Suprapubic skin (tissue), 4 donors: Measurements from ENCODE around the gene DPM2. TPM values are rescaled to one million over a fixed set of nuclear protein-coding genes. Genes with fewer than 3 reads are reported as not detected.

ENCODE experiments used
- DNase-seq, 2 donors: peaks; one replicate each; pipeline ENCODE4 v3.0.0-alpha.2; 2019; ENCODE audit warnings: low spot score in 2 of 2
- H3K27ac ChIP-seq: fragments of 200-600 bp; sonication (generic); one replicate; pipeline ENCODE4 v1.5.1; 2019
- H3K27me3 ChIP-seq: fragments of 200-600 bp; sonication (generic); one replicate; pipeline ENCODE4 v1.5.1; 2019
- H3K36me3 ChIP-seq: fragments of 200-600 bp; sonication (generic); one replicate; pipeline ENCODE4 v1.5.1; 2019
- H3K4me1 ChIP-seq: fragments of 200-600 bp; sonication (generic); one replicate; pipeline ENCODE4 v1.5.1; 2019
- H3K4me3 ChIP-seq: fragments of 200-600 bp; sonication (generic); one replicate; pipeline ENCODE4 v1.5.1; 2019; ENCODE audit warnings: mild to moderate bottlenecking
- H3K9me3 ChIP-seq: fragments of 200-600 bp; sonication (generic); one replicate; pipeline ENCODE4 v1.5.1; 2019
- EP300 ChIP-seq: sonication (generic); formaldehyde crosslinking; IDR thresholded peaks from one replicate; pipeline ENCODE4 v1.6.1; 2017; ENCODE audit warnings: antibody characterized with exemption
- POLR2A ChIP-seq, 2 donors: fragments of 450-650 bp; IDR thresholded peaks; one replicate each; pipeline ENCODE4 v1.6.1; 2017; ENCODE audit warnings: antibody characterized with exemption in 2 of 2, mild to moderate bottlenecking in 2 of 2, moderate library complexity in 2 of 2
- POLR2AphosphoS5 ChIP-seq, 3 donors: sonication (generic); formaldehyde crosslinking; IDR thresholded peaks; one replicate each; pipeline ENCODE4 v1.6.1; 2017; ENCODE audit warnings: antibody characterized with exemption in 3 of 3
- WGBS: methylation state at CpG from one replicate; pipeline ENCODE4 v1.1.5; 2018; 5-methylcytosine and 5-hydroxymethylcytosine counted together
- total RNA-seq, 4 donors: library from RNA; depleted of rRNA; stranded (reverse); fragments of >200 nt; gene quantifications; one replicate each; pipeline ENCODE4 v1.1.0, GENCODE V29; 2016
- TF ChIP-seq, protein P1 (sequence below), 2 donors: fragments of 200-600 bp in 1 of 2; fragments of 450-650 bp in 1 of 2; sonication (generic) in 1 of 2; IDR thresholded peaks; one replicate each; pipeline ENCODE4 v1.5.1; 2016 to 2019; ENCODE audit warnings: antibody characterized with exemption in 2 of 2, mild to moderate bottlenecking in 1 of 2, moderate library complexity in 1 of 2

Gene DPM2
- total RNA-seq, 4 donors from 2014 or later = 19.4 to 39.7 (median 30.6) TPM

DNA sequence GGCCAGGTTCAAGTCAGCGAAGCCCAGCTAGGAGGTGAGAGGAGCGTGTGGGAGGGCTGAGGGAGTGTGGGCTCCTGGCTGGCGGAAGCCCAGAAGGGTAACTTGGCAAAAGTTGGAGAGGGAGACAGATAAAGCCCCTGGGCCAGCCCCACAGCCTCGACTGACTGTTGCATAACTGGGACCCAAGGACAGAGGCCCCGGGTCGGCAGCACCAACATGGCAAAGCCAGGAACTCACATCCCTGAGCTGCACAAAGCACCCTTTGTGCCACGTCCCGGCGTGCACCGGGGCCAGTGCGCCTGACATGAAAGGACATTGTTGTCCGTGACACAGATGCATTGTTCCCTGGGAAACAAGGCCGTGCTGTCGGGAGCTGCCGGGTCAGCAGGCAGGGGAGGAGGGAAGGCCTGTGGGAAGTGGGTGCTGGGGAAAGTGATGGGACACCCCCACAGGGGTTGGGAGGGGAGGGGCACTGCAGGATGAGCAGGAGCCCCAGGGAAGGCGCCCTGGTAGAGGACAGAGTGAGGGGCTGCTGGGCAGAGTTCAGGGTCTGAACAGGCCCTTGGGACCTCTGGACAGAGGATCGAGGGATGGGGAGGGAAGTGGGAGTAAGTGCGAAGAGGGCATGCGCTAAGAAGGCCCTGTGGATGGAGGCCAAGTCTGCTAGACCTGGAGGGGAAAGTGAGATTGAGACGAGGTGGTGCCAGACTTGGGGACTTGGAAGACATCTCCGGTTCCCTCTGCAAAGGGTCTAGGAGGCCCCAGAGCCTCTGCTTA is 13.0 kb upstream of the DPM2 start:
- TF ChIP-seq POLR2AphosphoS5 (IDR thresholded peaks at IDR 0.05) (no peak), POLR2A (IDR thresholded peaks at IDR 0.05) (no peak), EP300 (no peak)
- TF ChIP-seq, protein P1, sequence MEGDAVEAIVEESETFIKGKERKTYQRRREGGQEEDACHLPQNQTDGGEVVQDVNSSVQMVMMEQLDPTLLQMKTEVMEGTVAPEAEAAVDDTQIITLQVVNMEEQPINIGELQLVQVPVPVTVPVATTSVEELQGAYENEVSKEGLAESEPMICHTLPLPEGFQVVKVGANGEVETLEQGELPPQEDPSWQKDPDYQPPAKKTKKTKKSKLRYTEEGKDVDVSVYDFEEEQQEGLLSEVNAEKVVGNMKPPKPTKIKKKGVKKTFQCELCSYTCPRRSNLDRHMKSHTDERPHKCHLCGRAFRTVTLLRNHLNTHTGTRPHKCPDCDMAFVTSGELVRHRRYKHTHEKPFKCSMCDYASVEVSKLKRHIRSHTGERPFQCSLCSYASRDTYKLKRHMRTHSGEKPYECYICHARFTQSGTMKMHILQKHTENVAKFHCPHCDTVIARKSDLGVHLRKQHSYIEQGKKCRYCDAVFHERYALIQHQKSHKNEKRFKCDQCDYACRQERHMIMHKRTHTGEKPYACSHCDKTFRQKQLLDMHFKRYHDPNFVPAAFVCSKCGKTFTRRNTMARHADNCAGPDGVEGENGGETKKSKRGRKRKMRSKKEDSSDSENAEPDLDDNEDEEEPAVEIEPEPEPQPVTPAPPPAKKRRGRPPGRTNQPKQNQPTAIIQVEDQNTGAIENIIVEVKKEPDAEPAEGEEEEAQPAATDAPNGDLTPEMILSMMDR (IDR thresholded peaks at IDR 0.05) = no peak
- 62% methylated on average over 15 of the region's 21 CpGs for WGBS

DNA sequence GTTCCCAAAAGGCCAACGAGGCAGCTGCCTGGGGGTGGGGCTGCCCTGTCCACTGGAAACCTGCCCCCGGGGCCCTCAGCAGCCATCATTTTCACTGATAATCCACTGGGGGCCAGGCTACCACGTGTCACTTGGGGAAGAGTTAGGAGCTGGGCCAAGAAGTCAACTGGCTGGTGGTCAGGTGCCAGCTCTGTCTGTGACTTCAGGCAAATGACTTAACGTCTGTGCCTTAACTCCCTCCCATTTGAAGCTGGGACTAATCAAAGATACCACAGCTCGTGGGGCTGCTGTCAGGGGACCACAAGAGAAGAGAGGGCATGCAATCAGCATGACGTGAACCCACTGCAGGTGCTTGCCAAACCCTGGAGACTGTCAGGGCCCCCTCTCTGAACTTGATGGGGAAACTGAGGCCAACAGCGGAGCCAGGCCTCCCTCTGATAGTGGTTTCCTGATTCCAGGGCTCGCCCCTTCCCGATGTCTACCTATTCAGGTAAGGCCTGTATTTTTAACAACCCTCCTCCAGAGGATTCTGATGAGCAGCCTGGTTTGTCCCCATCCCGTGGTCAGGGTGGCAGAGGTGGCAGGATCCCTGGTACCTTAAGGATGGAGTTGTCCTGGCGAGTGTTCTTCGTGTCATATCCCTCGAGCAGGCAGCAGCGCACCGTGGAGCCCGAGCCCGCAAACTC is 12.3 kb upstream of the DPM2 start:
- peaks cover 50% of the 10 kb centered on the region for H3K4me1 ChIP-seq
- no peaks in the 10 kb centered on the region for H3K9me3 ChIP-seq
- no peak for DNase-seq
- peak overlapping the region; percentile 77 for H3K27ac ChIP-seq
- TF ChIP-seq POLR2AphosphoS5 (IDR thresholded peaks at IDR 0.05) (no peak), POLR2A (IDR thresholded peaks at IDR 0.05) (no peak), EP300 (no peak)
- TF ChIP-seq, protein P1 (IDR thresholded peaks at IDR 0.05) = no peak
- no peaks in the 10 kb centered on the region for H3K27me3 ChIP-seq
- peaks cover 32% of the 10 kb centered on the region for H3K36me3 ChIP-seq
- WGBS = 64% methylated on average over 15 of the region's 17 CpGs
- no peak overlapping the region for H3K4me3 ChIP-seq

More for the DNA sequence above, 13.0 kb upstream of the DPM2 start:
- H3K27me3 ChIP-seq = no peaks in the 10 kb centered on the region
- DNase-seq = no peak
- H3K27ac ChIP-seq = peak overlapping the region; percentile 77
- no peaks in the 10 kb centered on the region for H3K9me3 ChIP-seq
- no peak overlapping the region for H3K4me3 ChIP-seq
- peaks cover 25% of the 10 kb centered on the region for H3K36me3 ChIP-seq
- H3K4me1 ChIP-seq = peaks cover 58% of the 10 kb centered on the region

DNA sequence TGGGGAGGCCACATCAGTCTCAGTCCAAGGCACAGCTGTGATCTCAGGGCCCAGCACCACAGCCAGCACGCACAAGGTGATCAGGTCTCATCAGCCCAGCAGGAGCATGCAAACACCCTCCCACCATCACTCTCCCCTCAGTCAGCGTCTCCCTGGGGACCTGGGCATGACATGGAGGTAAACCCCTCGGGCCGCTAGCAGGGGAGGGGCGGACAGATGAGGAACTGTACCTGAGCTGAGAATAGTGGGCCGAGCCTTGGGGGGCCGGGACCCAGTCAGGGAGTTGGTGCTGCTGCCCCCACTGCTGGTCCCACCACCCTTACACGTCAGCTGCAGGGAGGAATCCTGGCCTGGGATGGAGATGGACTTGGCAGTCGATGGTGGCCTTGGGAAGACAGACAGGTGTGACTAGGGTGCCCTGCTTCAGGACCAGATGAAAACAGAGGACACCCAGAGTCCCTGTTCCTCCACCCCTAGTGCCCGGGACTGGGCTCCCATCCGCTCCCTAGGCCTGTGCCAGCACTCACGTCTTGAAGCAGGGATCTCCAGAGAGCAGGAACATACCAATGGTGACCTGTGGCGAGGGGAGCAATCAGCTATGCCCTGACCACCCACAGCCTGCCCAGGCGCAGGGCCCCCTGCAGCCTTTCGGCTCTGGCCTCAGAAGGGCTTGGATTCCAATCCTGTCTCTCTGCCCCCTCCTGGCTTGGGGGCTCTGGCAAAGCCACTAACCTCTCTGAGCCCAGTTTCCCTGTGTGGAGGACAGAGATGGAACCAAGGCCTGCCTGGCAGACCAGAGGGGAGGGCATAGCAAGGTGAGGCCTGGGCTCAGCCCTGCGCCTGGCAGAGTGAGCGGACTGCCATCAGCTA is 10.4 kb upstream of the DPM2 start:
- Histone ChIP-seq H3K36me3 (peaks cover 45% of the 10 kb centered on the region), H3K9me3 (no peaks in the 10 kb centered on the region), H3K4me3 (no peak overlapping the region), H3K27me3 (no peaks in the 10 kb centered on the region), H3K4me1 (peaks cover 37% of the 10 kb centered on the region), H3K27ac (peak overlapping the region; percentile 51)
- no peak for DNase-seq
- TF ChIP-seq EP300 = no peak
- no peak for TF ChIP-seq POLR2AphosphoS5 (IDR thresholded peaks at IDR 0.05)
- no peak for TF ChIP-seq POLR2A (IDR thresholded peaks at IDR 0.05)
- TF ChIP-seq, protein P1 (IDR thresholded peaks at IDR 0.05) = no peak
- WGBS = 91% methylated on average over 12 of the region's 17 CpGs

DNA sequence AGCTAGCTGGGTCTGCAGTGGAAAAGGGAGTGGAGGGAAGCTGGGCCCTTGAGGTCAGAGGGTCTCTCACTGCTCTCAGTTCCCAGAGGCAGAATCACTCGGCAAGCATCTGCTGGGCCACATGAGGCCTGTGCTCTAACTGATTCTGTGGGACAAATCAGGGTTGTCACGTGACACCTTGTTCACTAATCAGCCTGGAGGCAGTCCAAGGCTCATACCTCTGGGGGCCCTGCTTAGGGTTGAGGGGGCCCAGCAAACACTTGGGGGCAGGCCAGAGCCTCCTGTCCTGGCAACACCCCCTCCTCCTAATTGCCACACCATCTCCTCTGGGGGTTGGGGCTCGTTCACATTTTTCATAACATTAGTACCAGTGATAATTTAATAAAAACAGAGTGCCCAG is 9.1 kb upstream of the DPM2 start:
- TF ChIP-seq POLR2A (IDR thresholded peaks at IDR 0.05) (no peak), POLR2AphosphoS5 (IDR thresholded peaks at IDR 0.05) (no peak), EP300 (no peak)
- TF ChIP-seq, protein P1 (IDR thresholded peaks at IDR 0.05) = no peak
- peaks cover 38% of the 10 kb centered on the region for H3K4me1 ChIP-seq
- H3K27ac ChIP-seq = no peak overlapping the region
- no peak for DNase-seq
- WGBS = 52% methylated on average over 3 of the region's 3 CpGs
- no peak overlapping the region for H3K4me3 ChIP-seq
- no peaks in the 10 kb centered on the region for H3K9me3 ChIP-seq
- peaks cover 58% of the 10 kb centered on the region for H3K36me3 ChIP-seq
- no peaks in the 10 kb centered on the region for H3K27me3 ChIP-seq
